K562 (cell line): ENCODE data around the gene TXNL1. TPM values are rescaled to one million over a fixed set of nuclear protein-coding genes. Genes with fewer than 3 reads are reported as not detected.

ENCODE experiments used
- CHD7 ChIP-seq: fragments of 200-600 bp; sonication (generic); IDR thresholded peaks from one replicate; pipeline ENCODE4 v1.6.1; 2012; ENCODE audit warnings: mild to moderate bottlenecking, low read depth, low read length, inconsistent platforms
- IRF9 ChIP-seq: fragments of 450-650 bp; IDR thresholded peaks from 2 replicates; pipeline ENCODE4 v1.6.1; 2016; ENCODE audit warnings: missing biosample characterization, missing genetic modification characterization
- MTF1 ChIP-seq: fragments of 250-450 bp; sonication (Bioruptor Pico); IDR thresholded peaks from 2 replicates; pipeline ENCODE4 v1.9.0; 2021; ENCODE audit warnings: moderate library complexity, mild to moderate bottlenecking, inconsistent platforms, borderline replicate concordance
- PRDM10 ChIP-seq: fragments of 450-650 bp; IDR thresholded peaks from 2 replicates; pipeline ENCODE4 v1.6.1; 2018; ENCODE audit not compliant: partially characterized antibody
- PRPF4 ChIP-seq: fragments of 200-400 bp; formaldehyde crosslinking; IDR thresholded peaks from one replicate; pipeline ENCODE4 v1.6.1; 2017; ENCODE audit warnings: low read length, low read depth, mild to moderate bottlenecking; ENCODE audit not compliant: insufficient read depth, poor library complexity, severe bottlenecking
- TAF7 ChIP-seq: fragments of 450-650 bp; IDR thresholded peaks from 2 replicates; pipeline ENCODE4 v1.6.1; 2016; ENCODE audit warnings: missing genetic modification characterization, missing compliant biosample characterization
- TSC22D4 ChIP-seq: fragments of 450-650 bp; IDR thresholded peaks from 2 replicates; pipeline ENCODE4 v1.6.1; 2016; ENCODE audit warnings: missing genetic modification characterization, missing biosample characterization, control low read depth
- ZBTB7A ChIP-seq: IDR thresholded peaks from 2 replicates; pipeline ENCODE4 v1.6.1; 2011; ENCODE audit warnings: low read depth, mild to moderate bottlenecking, low read length, moderate library complexity, borderline replicate concordance; ENCODE audit not compliant: control insufficient read depth
- polyA plus RNA-seq, 8 experiments: library from polyadenylated mRNA; depleted of rRNA in 4 of 8; stranded (reverse) in 5 of 8; unstranded in 3 of 8; fragments of >200 nt; fragmentation: Nextera tagmentation in 2 of 8; fragmentation: Illumina TruSeq in 1 of 8; extraction: Ambion mirVana in 2 of 8; extraction: Trizol in 1 of 8; gene quantifications; 2 replicates each; pipeline versions ENCODE4 v1.2.1 to v1.2.3, GENCODE V29; 2011 to 2014; ENCODE audit warnings: inconsistent platforms in 1 of 8, missing spikeins in 1 of 8
- total RNA-seq, 7 experiments: library from RNA; depleted of rRNA in 6 of 7; stranded (reverse); fragments of >200 nt in 6 of 7; fragmentation: Illumina TruSeq in 2 of 7; extraction: Trizol in 2 of 7; gene quantifications; 2 replicates each; pipeline versions ENCODE4 v1.2.1 to v1.2.3, GENCODE V29; 2011 to 2021; ENCODE audit warnings: low replicate concordance in 1 of 7

Gene TXNL1
- total and polyA plus RNA-seq, 9 of the 15 experiments (the other 6 are each of a cell fraction or from before 2014, with no cell fraction given): 45.4 to 103 (median 65.7) TPM

GRCh38 chr18:56650944-56651770, 12.8 kb upstream of the TXNL1 start, which contains the start of gene WDR7 (continued):
- peak; percentile 31 for TF ChIP-seq PRDM10
- no peak for TF ChIP-seq TSC22D4
- peak; percentile 69 for TF ChIP-seq IRF9 (tag)
- peak; percentile 60; the same call in 1 of the 2 replicates for TF ChIP-seq ZBTB7A
- TF ChIP-seq PRPF4: no peak
- peak; percentile 16; the same call in 1 of the 2 replicates for TF ChIP-seq TAF7
- no peak for TF ChIP-seq CHD7
- TF ChIP-seq MTF1 (CRISPR knock-in tag): no peak
